Skin of body (tissue), 2 donors: ENCODE data around the gene ATF3. TPM values are rescaled to one million over a fixed set of nuclear protein-coding genes. Genes with fewer than 3 reads are reported as not detected.
A peak's percentile ranks its signal among the peaks of the same experiment; 100 is the strongest.

Experiments used
- DNase-seq: peaks from one replicate; lab custom pipeline; 2025; lab: John Stamatoyannopoulos, UW
- total RNA-seq: library from RNA; depleted of rRNA; stranded (reverse); fragments of >200 nt; gene quantifications from one replicate; pipeline ENCODE4 v1.2.3, GENCODE V29; 2014

ATF3 gene
- total RNA-seq, 1 donor from 2014 or later = 32.7 TPM

DNA sequence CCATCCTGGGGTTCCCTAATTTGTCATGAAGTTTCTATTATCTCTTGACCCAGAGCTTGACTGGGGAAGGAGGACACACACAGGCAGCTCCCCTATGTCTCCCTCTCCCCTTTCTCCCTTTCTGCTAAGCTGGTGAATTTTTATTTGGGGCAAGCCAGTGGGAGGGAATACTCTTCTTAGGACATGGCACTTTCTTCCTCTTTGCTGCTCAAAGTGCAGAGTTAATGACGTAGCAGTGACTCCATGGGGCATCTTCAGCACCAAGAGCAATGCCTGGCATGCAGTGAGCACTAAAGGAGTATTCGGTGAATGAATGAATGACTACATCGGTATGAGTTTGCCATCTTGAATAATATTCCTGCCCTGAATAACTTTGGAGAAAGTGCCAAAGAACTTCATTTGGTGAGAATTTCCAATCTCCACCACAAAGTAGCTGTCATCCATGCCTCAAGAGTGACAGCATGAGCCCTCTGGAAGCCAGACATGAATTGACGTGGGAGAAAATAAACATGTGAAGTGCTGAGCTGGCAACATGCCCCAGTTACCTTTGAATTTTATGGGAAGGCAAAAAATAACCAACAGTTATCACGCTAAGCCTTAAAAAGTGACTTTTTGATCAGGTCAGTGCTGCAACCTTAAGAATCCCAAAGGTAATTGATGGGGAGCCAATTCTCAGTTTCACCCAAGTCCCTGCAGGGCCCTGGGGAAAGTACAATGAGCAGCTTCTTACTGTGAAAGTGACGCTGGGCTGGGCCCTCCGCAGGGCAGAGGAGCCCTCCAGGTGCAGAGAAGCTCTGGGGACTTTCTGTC lies 22.1 kb upstream of the ATF3 start:
- DNase-seq = no peak

DNA sequence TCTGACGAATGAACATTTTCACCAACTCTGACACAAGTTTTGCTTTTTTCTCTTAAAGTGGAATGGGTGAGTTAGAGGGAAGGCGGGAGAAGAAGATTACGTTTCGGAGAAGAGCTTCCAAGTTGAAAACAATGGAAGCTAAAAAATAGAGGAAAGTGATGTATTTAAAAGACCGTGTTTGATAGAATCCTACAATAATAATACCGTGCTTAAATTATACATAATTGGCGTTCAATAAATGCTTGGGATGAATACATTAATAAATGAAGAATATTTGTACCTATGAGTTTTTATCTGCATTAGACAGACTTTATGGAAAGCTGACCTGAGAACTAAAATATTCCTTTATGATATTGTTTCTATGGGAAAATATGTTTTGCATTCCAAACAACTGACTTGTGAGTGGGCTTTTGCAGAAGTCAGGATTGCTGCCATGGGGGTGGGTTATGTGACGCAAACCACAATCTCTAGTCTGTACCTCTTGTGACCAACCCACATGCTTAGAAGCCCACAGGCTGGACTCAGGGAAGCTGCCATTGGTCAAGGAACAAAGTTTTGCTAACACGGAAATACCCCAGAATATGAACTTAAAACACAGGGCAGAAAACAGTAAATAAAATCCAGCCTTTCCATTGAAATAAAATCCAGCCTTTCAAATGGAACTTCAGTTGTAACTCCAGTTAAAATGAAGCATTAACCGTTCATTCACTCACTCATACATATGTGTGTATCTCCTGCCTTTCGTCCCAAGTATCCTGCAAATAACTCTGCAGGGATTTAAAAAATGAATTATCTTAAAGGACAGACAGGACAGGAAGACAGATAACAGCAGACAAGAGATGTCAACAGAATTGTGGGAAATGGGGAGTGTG lies 21.3 kb upstream of the ATF3 start:
- DNase-seq = no peak

DNA sequence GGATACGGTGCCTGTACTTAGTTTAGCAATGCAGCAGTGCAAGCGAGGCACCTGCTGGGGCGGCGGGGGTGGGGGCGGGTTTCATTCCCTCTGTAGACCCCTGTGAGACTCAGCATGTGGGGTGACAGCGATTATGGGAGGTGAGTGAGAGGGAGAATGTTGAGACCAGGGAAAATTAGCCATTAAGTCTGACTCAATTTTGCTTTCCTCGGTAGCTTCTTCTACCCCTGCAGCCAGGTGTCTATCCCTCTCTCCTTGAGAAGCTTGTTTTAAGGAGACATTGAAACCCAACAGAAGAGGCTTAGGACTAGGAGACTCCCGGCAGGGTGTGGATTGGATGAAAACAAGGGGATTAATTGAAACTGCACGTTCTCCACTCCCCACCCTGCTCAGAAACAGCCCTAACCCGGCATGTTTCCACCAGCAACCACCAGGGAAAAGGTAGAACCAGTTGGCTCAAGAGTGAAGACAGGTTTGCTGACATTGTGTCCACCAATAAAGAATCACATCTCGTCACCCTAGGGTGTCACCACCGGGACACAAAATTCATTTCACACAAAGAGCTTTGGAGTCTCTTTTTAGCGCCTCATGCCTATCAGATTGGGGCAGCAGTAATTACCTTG lies 20.6 kb upstream of the ATF3 start:
- no peak for DNase-seq

DNA sequence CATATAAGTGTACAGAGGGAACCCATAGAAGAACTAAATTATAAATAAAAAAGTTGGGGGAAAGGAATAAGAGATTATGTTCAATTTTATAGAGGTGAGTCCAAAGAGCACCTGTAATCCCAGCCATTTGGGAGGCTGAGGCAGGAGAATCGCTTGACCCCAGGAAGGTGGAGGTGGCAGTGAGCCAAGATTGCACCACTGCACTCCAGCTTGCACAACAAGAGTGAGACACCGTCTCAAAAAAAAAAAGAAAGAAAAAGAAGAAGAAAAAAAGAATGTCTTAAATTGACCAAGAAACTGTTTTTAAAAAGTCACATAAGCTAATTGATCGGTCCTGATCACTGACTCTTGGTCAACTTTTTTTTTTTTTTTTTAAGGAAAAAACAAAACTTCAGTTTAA lies 19.1 kb upstream of the ATF3 start:
- no peak for DNase-seq

DNA sequence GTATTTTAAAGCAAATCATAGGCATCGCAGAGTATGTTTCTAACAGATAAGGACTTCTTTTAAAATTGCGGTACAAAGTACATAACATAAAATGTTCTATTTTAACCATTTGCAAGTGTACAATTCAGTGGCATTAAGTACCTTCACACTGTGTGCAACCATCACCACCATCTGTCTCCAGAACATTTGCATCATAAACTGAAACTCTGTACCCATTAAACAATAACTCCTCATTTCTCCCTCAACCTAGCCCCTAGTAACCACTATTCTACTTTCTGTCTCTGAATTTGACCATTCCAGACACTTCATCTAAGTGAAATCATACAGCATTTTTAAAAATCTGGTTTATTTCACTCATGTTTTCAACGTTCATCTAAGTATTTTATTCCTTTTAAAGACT lies 16.6 kb upstream of the ATF3 start:
- no peak for DNase-seq

DNA sequence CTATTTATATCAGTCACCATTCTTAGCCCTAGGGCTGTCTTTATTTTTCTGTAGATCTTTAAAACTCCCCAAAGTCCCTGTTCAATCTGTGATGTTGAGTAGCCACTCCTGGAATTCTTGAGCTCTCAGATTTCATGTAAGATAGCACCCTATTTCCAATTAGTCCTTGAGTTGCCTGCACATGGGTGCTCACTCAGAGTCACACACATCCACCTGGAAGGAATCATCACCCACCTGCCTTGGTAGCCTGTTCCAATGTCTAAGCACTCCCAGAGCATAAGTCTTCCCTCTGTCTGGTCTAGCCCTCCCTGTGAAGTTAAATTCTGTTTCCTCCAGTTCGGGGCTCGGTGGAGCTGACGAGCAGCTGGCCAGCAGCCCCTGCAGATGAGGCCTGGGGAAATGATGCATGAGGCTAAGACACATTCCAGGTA lies 14.7 kb upstream of the ATF3 start:
- no peak for DNase-seq

DNA sequence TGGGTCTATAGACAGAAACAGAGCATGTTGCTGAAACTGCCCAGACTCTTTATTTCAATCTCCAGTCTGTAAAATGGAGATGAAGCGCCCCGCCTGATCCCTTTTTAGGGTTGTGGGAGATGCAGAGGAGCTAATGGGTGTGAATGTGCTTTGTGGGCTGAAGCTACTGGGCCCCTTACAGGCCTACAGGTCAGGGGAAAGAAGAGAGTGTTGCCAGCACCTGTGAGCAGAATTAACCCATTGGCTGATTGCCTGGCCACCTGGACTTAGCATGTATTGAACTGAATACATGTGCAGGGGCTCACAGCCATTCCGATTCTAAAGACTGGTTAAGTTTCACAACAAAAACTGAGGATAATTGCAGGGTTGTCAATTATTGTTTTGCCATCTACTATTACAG lies 13.9 kb upstream of the ATF3 start:
- DNase-seq = no peak

DNA sequence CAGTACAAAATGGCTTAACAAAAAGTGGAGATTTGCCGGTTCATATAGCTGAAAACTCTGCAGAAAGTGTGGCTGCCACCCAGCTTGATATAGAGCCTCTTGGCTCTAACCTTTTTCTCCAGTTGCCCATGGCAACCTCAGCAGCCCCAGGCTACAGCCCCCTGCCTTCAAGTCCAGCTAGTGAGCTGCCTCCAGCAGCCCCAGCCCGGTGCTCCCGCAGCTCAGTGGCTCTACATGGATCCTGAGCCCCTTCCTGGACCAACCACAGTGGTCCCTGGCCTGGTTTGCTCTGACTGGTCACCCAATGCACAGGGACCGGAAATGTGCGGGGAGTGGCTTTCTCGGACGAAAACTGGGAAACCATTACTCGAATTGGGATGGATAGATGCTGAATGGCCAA lies 13.3 kb upstream of the ATF3 start:
- DNase-seq = no peak

DNA sequence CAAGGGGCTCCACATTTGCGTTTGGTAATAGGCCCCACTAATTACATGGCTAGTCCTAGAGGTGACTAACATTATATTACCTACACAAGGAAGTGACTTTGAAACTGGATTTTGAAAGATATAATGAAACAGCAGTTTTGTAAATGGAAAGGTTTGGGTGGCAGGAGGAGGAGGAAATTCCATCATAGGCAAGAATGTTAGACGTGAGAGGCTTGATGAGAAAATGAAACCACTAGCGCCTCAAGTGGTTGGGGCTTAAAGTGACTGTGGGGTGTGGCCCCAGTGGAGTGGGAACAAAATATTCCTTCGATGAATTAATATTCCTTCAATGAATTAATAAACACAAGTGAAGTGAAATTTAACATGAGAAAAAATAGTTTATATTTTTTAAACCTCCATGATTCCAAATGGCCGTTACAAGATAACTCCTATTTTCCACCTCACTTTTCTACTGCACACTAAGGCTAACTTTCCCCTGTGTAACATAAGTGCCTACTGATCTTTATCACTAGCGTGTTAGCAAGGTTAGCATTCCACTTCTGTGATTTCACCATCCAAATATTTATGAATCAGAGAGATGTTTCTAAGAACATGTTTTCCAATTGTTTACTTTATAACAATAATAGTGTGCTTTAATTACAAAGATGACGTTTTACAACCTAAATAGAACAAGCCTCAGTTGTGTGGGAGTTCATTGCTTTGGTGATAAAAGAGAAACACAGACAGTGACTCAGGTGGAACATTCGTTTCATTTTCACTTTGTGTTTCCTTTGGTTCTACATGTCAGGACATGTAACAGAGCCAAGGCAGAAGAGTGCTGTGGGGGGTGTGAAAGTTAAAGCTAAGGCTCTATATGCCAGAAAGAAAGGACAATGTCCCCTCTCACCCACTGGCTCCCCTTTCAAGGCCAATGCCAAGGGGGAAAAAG lies 12.5 kb upstream of the ATF3 start:
- DNase-seq = peak; percentile 52

DNA sequence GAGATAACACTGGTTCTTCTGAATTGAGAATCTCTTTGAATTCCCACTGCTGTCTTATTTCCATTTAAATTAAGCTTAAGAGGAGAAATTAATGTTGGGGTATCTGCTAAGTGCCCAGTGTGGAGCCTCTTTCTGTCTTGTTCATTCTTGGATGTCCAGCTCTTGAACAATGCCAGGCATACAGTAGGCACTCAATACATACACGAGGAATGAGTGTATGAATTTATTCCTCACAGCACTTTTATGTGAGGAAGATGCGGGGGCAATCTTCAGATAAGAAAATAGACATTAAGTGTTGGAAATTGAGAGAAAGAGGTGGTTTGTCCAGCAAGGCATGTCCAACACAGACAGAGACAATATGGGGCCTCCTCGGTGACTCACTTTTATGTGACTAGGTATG lies 11.8 kb upstream of the ATF3 start:
- DNase-seq = no peak

DNA sequence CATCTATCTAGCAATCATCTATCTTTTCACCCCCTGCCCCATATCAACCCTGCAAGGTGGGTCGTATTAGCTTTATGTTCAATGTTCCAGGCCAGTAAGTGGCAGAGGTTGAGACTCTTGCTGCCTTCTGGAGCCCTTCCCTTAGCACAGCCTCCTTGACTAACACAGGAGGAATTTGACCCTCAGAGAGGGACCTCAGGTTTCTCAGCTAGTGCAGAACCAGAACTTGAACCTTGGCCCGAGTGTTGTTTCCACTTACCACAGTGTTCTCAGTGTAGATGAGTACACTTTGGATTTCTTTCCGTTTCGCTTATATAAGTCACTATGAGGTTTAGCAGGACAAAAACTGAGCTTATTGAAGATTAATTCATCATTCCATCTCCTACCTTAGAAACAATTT lies 11.1 kb upstream of the ATF3 start:
- DNase-seq = no peak

DNA sequence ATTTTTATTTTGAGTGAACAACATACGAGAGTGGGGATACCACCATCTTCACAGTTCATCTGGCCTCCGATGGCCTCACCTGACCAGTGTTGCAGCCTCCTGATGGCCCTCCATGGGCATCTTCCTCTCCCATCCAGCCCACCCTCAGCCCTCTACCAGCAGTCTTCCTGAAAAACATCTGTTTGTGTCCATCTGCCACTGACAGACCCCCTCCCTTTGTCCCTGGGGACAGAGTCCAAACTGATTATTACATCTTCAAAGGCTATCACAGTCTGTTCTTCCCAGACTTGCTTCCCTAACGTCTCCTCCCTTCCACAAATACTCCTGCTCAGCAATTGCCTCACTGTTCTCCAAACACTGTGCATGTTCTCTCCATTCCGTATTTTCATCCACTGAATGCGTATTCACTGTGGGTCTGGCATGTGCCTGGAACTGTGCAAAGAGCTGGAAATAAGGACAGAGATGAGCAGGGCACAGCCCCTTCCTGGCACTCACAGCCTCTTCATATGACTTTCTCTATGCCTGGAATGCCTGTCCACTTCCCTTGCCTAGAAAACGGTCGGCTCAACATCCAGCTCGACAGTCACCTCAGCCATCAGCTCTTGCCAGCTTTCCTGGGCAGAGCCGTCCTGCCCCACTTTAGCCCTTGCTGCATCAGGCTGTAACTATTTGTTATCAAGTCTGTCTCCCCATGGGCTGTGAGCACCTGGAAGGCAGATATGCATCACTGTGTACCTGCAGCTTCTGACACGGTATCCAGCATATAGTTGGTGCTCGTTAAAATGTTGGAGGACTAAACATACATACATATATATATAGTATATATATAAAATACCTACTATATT lies 8.3 kb upstream of the ATF3 start:
- no peak for DNase-seq

DNA sequence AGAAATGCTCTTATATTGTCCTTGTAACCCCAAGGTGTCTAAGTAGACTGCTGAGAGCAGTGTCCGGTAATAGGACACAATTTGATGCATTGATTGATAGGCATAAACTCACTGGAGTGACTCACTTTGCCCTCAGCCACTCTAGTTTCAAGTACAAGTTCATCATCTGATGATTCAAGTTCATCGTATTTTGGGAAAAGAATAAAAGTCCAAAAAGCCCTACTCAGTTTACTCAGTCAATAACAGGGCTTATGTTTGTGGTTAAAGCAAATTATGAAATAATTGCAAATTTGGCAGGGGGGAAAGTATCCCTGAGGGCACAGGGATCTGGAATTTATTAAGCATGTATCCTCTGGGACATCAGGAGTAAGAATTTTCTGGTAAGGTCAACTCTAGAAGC lies 7.6 kb upstream of the ATF3 start:
- DNase-seq = no peak

DNA sequence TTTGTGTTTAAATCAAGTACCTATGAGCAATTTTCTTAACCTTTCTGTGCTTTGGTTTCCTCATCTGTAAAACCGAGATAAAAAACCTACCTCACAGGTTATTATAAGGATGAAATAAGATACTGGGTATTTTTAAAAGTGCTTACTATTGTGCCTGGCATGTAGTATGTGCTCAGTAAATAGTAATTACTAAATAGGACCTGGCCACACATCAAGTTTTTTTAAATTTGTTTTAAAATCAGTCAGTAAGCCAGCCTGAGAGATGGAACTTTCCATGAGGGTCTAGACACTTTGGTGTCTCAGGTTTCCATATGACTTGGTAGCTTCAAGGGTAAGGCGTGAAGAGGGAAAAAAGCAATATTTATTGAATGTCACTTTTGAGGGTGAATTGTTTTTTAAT lies 7.0 kb upstream of the ATF3 start:
- no peak for DNase-seq

DNA sequence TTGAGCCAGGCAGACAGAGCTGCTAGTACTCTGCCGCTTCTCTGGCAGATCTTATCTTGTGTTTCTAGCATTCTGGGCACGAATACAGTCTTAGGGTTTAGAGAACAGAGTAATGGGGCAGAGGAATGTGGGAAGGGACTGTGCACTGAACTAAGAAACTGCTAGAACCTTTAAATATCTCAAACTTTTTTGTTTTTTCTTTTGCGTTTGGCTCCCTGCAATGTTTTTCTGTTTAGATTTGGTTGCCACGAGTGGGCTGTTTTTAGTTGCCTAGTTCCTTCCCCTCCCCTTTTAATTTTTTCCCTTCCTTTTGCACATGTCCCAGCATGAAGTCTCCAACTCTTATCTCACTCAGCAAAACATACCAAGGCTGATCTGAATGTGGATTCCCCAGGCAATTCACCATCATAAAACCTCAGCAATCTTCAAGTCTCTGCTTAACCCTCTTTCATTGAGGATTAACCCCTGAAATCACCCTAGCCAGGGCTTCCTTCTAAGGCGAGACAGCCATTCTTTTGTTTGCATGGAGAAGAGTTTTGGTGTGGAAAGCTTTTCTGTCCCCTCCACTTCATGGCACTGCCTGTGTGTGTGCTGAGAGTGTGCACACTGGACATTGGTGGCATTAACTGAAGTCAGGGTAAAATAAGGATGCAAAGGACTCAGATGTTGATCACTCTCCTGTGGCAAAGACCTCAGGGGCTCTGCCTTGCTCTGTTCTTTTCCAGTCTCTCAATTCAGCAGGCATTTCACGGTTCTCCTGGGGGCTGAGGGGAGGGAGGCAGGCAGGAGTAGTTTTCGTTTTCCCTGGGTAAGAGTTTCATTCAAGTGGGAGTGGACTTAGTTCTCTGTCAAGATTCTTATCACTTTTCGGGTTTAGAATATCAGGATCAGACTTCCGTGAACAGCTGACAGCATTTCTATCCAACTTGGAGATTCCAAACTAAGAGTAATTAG lies 2.8 kb upstream of the ATF3 start:
- peak; percentile 63 for DNase-seq

DNA sequence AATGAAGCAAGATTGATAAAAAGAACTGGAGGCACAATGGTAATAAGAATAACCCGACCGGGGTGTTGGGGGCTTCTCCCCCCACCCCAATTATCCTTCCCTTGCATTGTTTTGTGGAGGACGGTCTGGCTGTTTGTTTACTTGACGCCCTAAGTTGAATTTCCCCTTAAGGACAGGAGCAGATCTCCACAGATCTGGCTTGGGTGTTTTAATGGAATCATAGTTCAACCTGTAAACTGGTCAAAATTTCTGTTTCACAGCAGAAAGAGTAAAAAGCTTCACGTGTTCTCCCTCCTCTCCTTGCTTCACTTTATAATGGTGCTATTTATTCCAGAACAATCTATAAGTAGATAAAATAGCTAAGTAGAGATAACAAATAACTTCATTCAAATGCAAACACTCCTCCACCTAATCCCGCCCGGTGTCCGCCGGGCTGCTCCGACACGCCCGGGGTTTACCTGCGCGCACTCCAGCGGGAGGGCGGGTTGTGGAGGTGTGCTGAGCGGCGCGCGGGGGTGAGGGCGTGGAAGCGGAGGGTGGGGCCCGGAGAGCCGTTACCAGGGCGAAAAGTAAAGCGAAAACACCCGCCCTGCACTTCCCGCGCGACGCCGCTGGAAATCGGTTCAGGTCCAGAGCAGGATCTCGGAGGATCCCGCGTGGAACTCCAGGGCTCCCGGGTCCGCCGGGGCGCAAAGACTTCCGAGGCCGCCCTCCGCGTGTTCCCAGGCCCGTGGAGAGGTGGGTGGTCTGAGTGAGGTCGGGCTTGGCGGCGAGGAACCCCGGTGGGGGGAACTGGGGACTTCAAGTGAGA lies 2.0 kb upstream of the ATF3 start:
- DNase-seq = no peak

DNA sequence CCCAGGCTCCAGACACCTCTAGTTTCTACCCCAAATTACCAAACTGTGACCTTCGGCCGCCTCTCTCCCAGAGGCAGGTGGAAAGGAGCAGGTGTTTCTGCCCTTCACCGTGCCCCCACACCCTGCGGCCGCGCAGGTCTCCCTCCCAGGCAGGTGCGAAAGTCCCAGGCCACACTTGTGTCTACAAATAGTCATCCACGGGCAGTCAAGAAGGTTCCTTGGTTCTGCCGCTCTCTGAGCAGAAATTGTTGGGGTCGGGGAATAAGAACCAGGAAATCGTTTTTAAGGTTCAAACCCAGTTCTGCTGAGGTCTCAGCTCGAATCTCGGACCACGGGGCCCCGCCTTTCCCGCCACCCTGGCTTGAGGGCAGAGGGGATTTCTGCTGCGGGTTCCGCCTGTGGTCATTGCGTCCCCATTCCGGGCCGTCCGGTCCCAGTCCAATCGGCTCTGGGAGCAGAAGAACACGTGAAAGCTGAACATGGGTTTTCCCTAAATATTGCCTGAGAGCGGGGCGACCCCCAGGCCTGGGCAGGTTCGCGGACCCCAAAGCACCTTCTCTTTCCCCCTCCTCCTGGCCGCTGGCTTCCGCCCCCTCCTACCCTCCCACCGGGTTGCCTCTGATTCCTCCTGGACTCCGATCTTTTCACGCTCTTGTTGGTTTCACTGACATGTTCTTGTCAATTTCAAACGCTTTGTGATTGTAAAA lies 1.2 kb upstream of the ATF3 start:
- no peak for DNase-seq
